ENCODE results near the gene POLR1A.

GRCh38 chr2:86025229-86025820 is 80.4 kb downstream of the POLR1A start:
- TF ChIP-seq POLR2A (IDR thresholded peaks at IDR 0.05): no peak
- TF ChIP-seq CTCF (IDR thresholded peaks at IDR 0.05 in 4 of 5, conservative IDR thresholded peaks at IDR 0.05 in 1 of 5): no peak

Data from gastrocnemius medialis (tissue), 4 donors.